DND-41 (cell line): ENCODE results near the gene TRIM68.

ENCODE experiments used
- CTCF ChIP-seq: IDR thresholded peaks from 2 replicates; pipeline ENCODE4 v1.5.1; 2012; ENCODE audit warnings: borderline replicate concordance, low read length, moderate library complexity, mild to moderate bottlenecking; ENCODE audit not compliant: poor library complexity, severe bottlenecking; ENCODE audit errors: extremely low read depth
- EZH2 ChIP-seq: IDR thresholded peaks from 3 replicates; pipeline ENCODE4 v1.6.1; 2012; ENCODE audit warnings: borderline replicate concordance, low read depth, mild to moderate bottlenecking, moderate library complexity, low read length, inconsistent platforms; ENCODE audit not compliant: severe bottlenecking

- no peak for TF ChIP-seq CTCF
- no peak for TF ChIP-seq EZH2
Observed at GRCh38 chr11:4607096-4607495, 935 bp downstream of the TRIM68 start.
